ENCODE data around the gene TTLL5.

DNA sequence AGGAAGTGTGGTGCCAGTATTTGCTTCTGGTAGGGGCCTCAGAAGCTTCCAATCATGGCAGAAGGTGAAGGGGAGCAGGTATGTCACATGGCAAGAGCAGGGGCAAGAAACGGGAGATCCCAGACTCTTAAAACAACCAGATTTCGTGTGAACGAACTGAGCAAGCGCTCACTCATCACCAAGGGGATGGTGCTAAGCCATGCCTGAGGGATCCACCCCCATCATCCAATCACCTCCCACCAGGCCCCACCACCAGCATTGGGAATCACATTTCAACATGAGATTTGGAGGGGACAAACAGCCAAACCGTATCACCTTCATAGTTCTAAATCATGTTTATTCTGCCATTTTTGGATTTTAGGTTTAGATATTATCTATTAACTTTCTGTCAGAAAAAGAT lies 179.9 kb downstream of the TTLL5 start:
- no peak for TF ChIP-seq RAD21 (IDR thresholded peaks at IDR 0.05; ENCODE audit: low read length)
- TF ChIP-seq, protein P1, sequence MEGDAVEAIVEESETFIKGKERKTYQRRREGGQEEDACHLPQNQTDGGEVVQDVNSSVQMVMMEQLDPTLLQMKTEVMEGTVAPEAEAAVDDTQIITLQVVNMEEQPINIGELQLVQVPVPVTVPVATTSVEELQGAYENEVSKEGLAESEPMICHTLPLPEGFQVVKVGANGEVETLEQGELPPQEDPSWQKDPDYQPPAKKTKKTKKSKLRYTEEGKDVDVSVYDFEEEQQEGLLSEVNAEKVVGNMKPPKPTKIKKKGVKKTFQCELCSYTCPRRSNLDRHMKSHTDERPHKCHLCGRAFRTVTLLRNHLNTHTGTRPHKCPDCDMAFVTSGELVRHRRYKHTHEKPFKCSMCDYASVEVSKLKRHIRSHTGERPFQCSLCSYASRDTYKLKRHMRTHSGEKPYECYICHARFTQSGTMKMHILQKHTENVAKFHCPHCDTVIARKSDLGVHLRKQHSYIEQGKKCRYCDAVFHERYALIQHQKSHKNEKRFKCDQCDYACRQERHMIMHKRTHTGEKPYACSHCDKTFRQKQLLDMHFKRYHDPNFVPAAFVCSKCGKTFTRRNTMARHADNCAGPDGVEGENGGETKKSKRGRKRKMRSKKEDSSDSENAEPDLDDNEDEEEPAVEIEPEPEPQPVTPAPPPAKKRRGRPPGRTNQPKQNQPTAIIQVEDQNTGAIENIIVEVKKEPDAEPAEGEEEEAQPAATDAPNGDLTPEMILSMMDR (conservative IDR thresholded peaks at IDR 0.05; ENCODE audit: low read depth, low read length): no peak
- TF ChIP-seq CEBPB (IDR thresholded peaks at IDR 0.05; ENCODE audit: low read depth, low read length): no peak
- no peak for TF ChIP-seq POLR2A (IDR thresholded peaks at IDR 0.05; ENCODE audit: low read depth, low read length)
- TF ChIP-seq BHLHE40 (IDR thresholded peaks at IDR 0.05; ENCODE audit: low read depth, low read length): no peak
- TF ChIP-seq SMC3 (IDR thresholded peaks at IDR 0.05; ENCODE audit: low read depth, low read length): no peak
- no peak for TF ChIP-seq FOS (IDR thresholded peaks at IDR 0.05; ENCODE audit: low read depth, low read length)
- TF ChIP-seq, protein P2, sequence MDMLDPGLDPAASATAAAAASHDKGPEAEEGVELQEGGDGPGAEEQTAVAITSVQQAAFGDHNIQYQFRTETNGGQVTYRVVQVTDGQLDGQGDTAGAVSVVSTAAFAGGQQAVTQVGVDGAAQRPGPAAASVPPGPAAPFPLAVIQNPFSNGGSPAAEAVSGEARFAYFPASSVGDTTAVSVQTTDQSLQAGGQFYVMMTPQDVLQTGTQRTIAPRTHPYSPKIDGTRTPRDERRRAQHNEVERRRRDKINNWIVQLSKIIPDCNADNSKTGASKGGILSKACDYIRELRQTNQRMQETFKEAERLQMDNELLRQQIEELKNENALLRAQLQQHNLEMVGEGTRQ (IDR thresholded peaks at IDR 0.05; ENCODE audit: low read depth, low read length): no peak
- no peak for TF ChIP-seq CHD1 (IDR thresholded peaks at IDR 0.05; ENCODE audit: low read depth, low read length)
- no peak for TF ChIP-seq NFE2L2 (IDR thresholded peaks at IDR 0.05; ENCODE audit: low read depth, low read length)
